ENCODE measurements around the gene EBNA1BP2. TPM values are rescaled to one million over a fixed set of nuclear protein-coding genes. Genes with fewer than 3 reads are reported as not detected.
"Not testable (repeated sequence)": the region's sequence is repeated elsewhere in the genome, so short reads cannot be mapped to it uniquely, and the experiment has no call there.

Gene EBNA1BP2
- total and polyA plus RNA-seq, 2 donors: 30.3 to 63.2 TPM

DNA sequence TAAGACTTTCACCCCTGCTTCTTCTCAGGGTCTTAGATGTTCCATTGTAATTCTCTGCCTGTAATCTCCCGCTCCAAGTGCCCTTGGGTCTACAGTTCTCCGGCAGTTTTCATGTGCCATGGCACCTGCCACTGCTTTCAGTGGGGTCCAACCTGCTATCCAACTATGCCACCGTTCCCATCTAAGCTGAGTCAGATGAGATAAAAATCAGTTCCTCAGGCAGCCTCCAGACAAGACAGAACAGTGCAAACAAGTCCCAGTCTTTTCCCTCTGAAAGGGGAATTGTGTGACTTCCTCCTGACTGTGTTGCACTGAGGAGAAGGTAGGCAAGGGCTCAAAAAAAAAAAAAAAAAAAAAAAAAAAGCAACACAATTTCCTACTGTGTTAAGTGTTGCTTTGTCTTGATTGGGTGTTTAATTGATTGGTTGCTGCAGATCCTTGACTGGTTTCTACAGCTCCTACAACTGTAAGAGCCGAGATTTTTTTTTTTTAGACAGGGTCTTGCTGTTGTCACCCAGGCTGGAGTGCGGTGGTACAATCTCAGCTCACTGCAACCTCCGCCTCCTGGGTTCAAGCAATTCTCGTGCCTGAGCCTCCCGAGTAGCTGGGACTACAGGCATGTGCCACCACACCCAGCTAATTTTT, 50.7 kb downstream of the EBNA1BP2 start:
- Histone ChIP-seq H3K36me3 (ENCODE audit: insufficient read depth) (no peaks in the 10 kb centered on the region), H3K27ac (ENCODE audit: low read depth) (no peak overlapping the region), H3K4me3 (ENCODE audit: low read depth, low read length) (no peak overlapping the region), H3K4me1 (ENCODE audit: insufficient read depth) (no peaks in the 10 kb centered on the region)
- no peak for DNase-seq (ENCODE audit: extremely low spot score)
- 86% methylated on average over 8 of the region's 8 CpGs for WGBS

DNA sequence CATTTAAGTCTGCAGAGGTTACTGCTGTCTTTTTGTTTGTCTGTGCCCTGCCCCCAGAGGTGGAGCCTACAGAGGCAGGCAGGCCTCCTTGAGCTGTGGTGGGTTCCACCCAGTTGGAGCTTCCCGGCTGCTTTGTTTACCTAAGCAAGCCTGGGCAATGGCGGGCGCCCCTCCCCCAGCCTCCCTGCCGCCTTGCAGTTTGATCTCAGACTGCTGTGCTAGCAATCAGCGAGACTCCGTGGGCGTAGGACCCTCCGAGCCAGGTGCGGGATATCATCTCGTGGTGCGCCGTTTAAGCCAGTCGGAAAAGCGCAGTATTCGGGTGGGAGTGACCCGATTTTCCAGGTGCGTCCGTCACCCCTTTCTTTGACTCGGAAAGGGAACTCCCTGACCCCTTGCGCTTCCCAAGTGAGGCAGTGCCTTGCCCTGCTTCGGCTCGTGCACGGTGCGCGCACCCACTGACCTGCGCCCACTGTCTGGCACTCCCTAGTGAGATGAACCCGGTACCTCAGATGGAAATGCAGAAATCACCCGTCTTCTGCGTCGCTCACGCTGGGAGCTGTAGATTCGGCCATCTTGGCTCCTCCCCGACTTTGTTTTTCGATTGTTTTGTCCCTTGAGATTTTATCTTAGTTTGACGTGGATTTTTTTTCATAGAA, 52.0 kb downstream of the EBNA1BP2 start:
- H3K4me3 ChIP-seq (ENCODE audit: low read depth, low read length): not testable (repeated sequence)

More for the DNA sequence above, 52.0 kb downstream of the EBNA1BP2 start:
- not testable (repeated sequence) for H3K36me3 ChIP-seq (ENCODE audit: insufficient read depth); H3K27ac ChIP-seq (ENCODE audit: low read depth); DNase-seq (ENCODE audit: extremely low spot score); H3K4me1 ChIP-seq (ENCODE audit: insufficient read depth)
- WGBS: 69% methylated on average over 34 of the region's 35 CpGs

Small RNA genes lying within 50 kb of the gene (small RNA-seq; reads per million reads assigned to genes)
- gene RNA5SP46: not detected

Other genes with a start within 250 kb of the EBNA1BP2 start
- gene SLC2A1, start 213.4 kb downstream of the EBNA1BP2 start, total RNA-seq: 78.5 TPM
- gene SLC2A1, start 213.4 kb downstream of the EBNA1BP2 start, polyA plus RNA-seq: 56.1 TPM
- 0.11 TPM for gene CFAP57, start within 50 bp of the EBNA1BP2 start, total RNA-seq
- gene CFAP57, start within 50 bp of the EBNA1BP2 start, polyA plus RNA-seq: 0.05 TPM
- 0.32 TPM for gene TMEM125, start 97.7 kb upstream of the EBNA1BP2 start, total RNA-seq
- 0.47 TPM for gene TMEM125, start 97.7 kb upstream of the EBNA1BP2 start, polyA plus RNA-seq
- gene C1orf210, start 113.3 kb upstream of the EBNA1BP2 start, total RNA-seq: 0.90 TPM
- gene C1orf210, start 113.3 kb upstream of the EBNA1BP2 start, polyA plus RNA-seq: 1.4 TPM
- 38.5 TPM for gene TIE1, start 128.7 kb upstream of the EBNA1BP2 start, total RNA-seq
- gene TIE1, start 128.7 kb upstream of the EBNA1BP2 start, polyA plus RNA-seq: 35.2 TPM
- not detected for gene MPL, start 165.5 kb upstream of the EBNA1BP2 start, total RNA-seq
- gene MPL, start 165.5 kb upstream of the EBNA1BP2 start, polyA plus RNA-seq: 0.33 TPM
- gene CDC20, start 186.7 kb upstream of the EBNA1BP2 start, total RNA-seq: 12.3 TPM
- 1.7 TPM for gene CDC20, start 186.7 kb upstream of the EBNA1BP2 start, polyA plus RNA-seq
- gene ELOVL1, start 195.7 kb upstream of the EBNA1BP2 start, total RNA-seq: 28.1 TPM
- gene ELOVL1, start 195.7 kb upstream of the EBNA1BP2 start, polyA plus RNA-seq: 108 TPM
- gene MED8, start 217.5 kb upstream of the EBNA1BP2 start, total RNA-seq: 33.6 TPM
- 31.5 TPM for gene MED8, start 217.5 kb upstream of the EBNA1BP2 start, polyA plus RNA-seq
- gene SZT2, start 217.6 kb upstream of the EBNA1BP2 start, total RNA-seq: 42.3 TPM
- gene SZT2, start 217.6 kb upstream of the EBNA1BP2 start, polyA plus RNA-seq: 14.9 TPM